Esophagus muscularis mucosa (tissue), 4 donors: Measurements from ENCODE around the gene BCL6B. TPM values are rescaled to one million over a fixed set of nuclear protein-coding genes. Genes with fewer than 3 reads are reported as not detected.

Experiments
- DNase-seq: peaks from one replicate; pipeline ENCODE4 v3.0.0-alpha.2; 2017; ENCODE audit errors: extremely low spot score
- H3K27ac ChIP-seq, 4 donors: fragments of 200-600 bp; sonication (generic); replicated peaks in 1 of 4; 1 replicate in 3 of 4; 2 replicates in 1 of 4; pipeline ENCODE4 v1.5.1; 2016 to 2019; ENCODE audit warnings: mild to moderate bottlenecking in 1 of 4
- H3K27me3 ChIP-seq, 4 donors: fragments of 200-600 bp; sonication (generic); one replicate each; pipeline versions ENCODE4 v1.5.1 to v1.6.0; 2016 to 2019
- H3K36me3 ChIP-seq, 4 donors: fragments of 200-600 bp; sonication (generic); one replicate each; pipeline ENCODE4 v1.5.1; 2016 to 2019
- H3K4me1 ChIP-seq, 4 donors: fragments of 200-600 bp; sonication (generic); one replicate each; pipeline ENCODE4 v1.5.1; 2016 to 2019
- H3K4me3 ChIP-seq, 4 donors: fragments of 200-600 bp; sonication (generic); 1 replicate in 2 of 4; 2 replicates in 2 of 4; pipeline ENCODE4 v1.5.1; 2016 to 2019; ENCODE audit warnings: mild to moderate bottlenecking in 4 of 4, moderate library complexity in 1 of 4
- H3K9me3 ChIP-seq, 4 donors: fragments of 200-600 bp; sonication (generic); 1 replicate in 3 of 4; 2 replicates in 1 of 4; pipeline ENCODE4 v1.5.1; 2016 to 2019
- CTCF ChIP-seq, 3 experiments: fragments of 200-600 bp in 2 of 3; fragments of 450-650 bp in 1 of 3; sonication (generic) in 2 of 3; IDR thresholded peaks; one replicate each; pipeline ENCODE4 v1.5.1; 2017 to 2019; ENCODE audit warnings: antibody characterized with exemption in 3 of 3, mild to moderate bottlenecking in 2 of 3, moderate library complexity in 1 of 3
- EP300 ChIP-seq: sonication (generic); formaldehyde crosslinking; IDR thresholded peaks from one replicate; pipeline ENCODE4 v1.6.1; 2017; ENCODE audit warnings: antibody characterized with exemption
- POLR2A ChIP-seq: fragments of 450-650 bp; IDR thresholded peaks from one replicate; pipeline ENCODE4 v1.6.1; 2017; ENCODE audit warnings: antibody characterized with exemption, moderate library complexity, mild to moderate bottlenecking, low read depth
- POLR2AphosphoS5 ChIP-seq, 2 donors: sonication (generic); formaldehyde crosslinking; IDR thresholded peaks; one replicate each; pipeline ENCODE4 v1.6.1; 2017; ENCODE audit warnings: antibody characterized with exemption in 2 of 2
- WGBS: methylation state at CpG from one replicate; pipeline ENCODE4 v1.1.5; 2018; 5-methylcytosine and 5-hydroxymethylcytosine counted together
- intact Hi-C: fragments of 100-400 bp; cut with DNase I; formaldehyde crosslinking; loops from one replicate; pipeline ENCODE4 v1.15.1; 2023
- total RNA-seq, 4 donors: library from RNA; depleted of rRNA; stranded (reverse); fragments of >200 nt; gene quantifications; one replicate each; pipeline versions ENCODE4 v1.1.0 to v1.2.1, GENCODE V29; 2016

The BCL6B gene
- total RNA-seq, 4 donors from 2014 or later: 0.83 to 5.0 (median 3.2) TPM

- H3K27ac ChIP-seq: peak overlapping the region; percentile 72 to 82 (median 77)
These were observed 12.2 kb downstream of the BCL6B start for GRCh38 chr17:7034955-7035590.

GRCh38 chr17:7035591-7036368 is 12.9 kb downstream of the BCL6B start, which contains the start of gene SLC16A13:
Gene SLC16A13 (plus strand): TSS chr17:7036015. CDS start chr17:7036383, 368 bp downstream.
- H3K9me3 ChIP-seq: no peaks in the 10 kb centered on the region
- peak; percentile 98 for DNase-seq
- H3K4me1 ChIP-seq: peaks cover 13 to 23% (median 20%) of the 10 kb centered on the region in 4 donors
- WGBS: 3% methylated on average over 25 of the region's 52 CpGs
- peaks cover 0 to 13% (median 0%) of the 10 kb centered on the region in 4 donors for H3K27me3 ChIP-seq
- peak within 1 kb of the TSS; percentile 52 to 63 (median 59) for H3K4me3 ChIP-seq
- intact Hi-C loops: no loop called here
- H3K27ac ChIP-seq: peak within 1 kb of the TSS; percentile 72 to 82 (median 77)
- peak; percentile 83 for TF ChIP-seq POLR2AphosphoS5 (IDR thresholded peaks at IDR 0.05)
- TF ChIP-seq EP300: no peak
- peak; percentile 6 for TF ChIP-seq POLR2A
- no peak for TF ChIP-seq CTCF (IDR thresholded peaks at IDR 0.05)
- H3K36me3 ChIP-seq: peaks cover 0 to 8% (median 0%) of the 10 kb centered on the region in 4 donors

More at GRCh38 chr17:7034955-7035590, 12.2 kb downstream of the BCL6B start:
- TF ChIP-seq CTCF (IDR thresholded peaks at IDR 0.05) (no peak), POLR2A (no peak), POLR2AphosphoS5 (IDR thresholded peaks at IDR 0.05) (no peak), EP300 (no peak)
- 18% methylated on average over 7 of the region's 7 CpGs for WGBS
- Histone ChIP-seq H3K4me3 (peak overlapping the region; percentile 52 to 63 (median 59)), H3K9me3 (no peaks in the 10 kb centered on the region), H3K36me3 (peaks cover 0 to 8% (median 0%) of the 10 kb centered on the region in 4 donors), H3K27me3 (peaks cover 0 to 13% (median 0%) of the 10 kb centered on the region in 4 donors), H3K4me1 (peaks cover 13 to 23% (median 21%) of the 10 kb centered on the region in 4 donors)
- no peak for DNase-seq
- intact Hi-C loops: no loop called here

GRCh38 chr17:7038025-7038862 is 15.4 kb downstream of the BCL6B start:
- H3K9me3 ChIP-seq: no peaks in the 10 kb centered on the region
- DNase-seq: no peak
- TF ChIP-seq POLR2A (no peak), EP300 (no peak), CTCF (IDR thresholded peaks at IDR 0.05) (no peak)
- 84% methylated on average over 17 of the region's 19 CpGs for WGBS
- peaks cover 27 to 37% (median 35%) of the 10 kb centered on the region in 4 donors for H3K4me1 ChIP-seq
- no peak overlapping the region for H3K4me3 ChIP-seq
- intact Hi-C loops: no loop called here
- H3K27ac ChIP-seq: no peak overlapping the region
- H3K36me3 ChIP-seq: peaks cover 0 to 3% (median 0%) of the 10 kb centered on the region in 4 donors
- peaks cover 0 to 31% (median 15%) of the 10 kb centered on the region in 4 donors for H3K27me3 ChIP-seq

DNA sequence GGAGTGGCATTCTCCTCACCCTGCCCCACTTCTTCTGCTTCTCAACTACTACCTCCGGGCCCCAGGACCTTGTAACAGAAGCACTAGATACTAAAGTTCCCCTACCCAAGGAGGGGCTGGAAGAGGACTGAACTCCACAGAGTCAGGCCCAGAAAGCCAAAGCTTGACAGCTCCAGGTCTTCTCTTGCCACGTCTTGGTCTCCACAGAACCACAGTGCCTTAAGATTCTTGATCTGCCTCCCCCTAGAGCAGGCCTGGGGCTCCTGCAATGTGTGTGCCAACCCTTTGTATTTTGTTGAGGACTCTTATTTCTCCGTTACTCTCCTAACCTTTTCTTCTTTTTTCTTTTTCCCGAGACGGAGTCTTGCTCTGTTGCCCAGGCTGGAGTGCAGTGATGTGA is 17.0 kb downstream of the BCL6B start:
- H3K4me3 ChIP-seq: no peak overlapping the region
- intact Hi-C loops: no loop called here
- H3K9me3 ChIP-seq: no peaks in the 10 kb centered on the region
- WGBS: 94% methylated on average over 5 of the region's 5 CpGs
- H3K27ac ChIP-seq: no peak overlapping the region
- TF ChIP-seq POLR2AphosphoS5 (IDR thresholded peaks at IDR 0.05): no peak
- no peak for TF ChIP-seq EP300
- TF ChIP-seq CTCF (IDR thresholded peaks at IDR 0.05): no peak
- TF ChIP-seq POLR2A: no peak
- peaks cover 0 to 45% (median 26%) of the 10 kb centered on the region in 4 donors for H3K27me3 ChIP-seq
- peaks cover 33 to 46% (median 43%) of the 10 kb centered on the region in 4 donors for H3K4me1 ChIP-seq
- no peak for DNase-seq
- H3K36me3 ChIP-seq: peaks cover 0 to 3% (median 0%) of the 10 kb centered on the region in 4 donors
